Airway epithelial cell (primary cell): ENCODE results near the gene OR13H1. TPM values are rescaled to one million over a fixed set of nuclear protein-coding genes. Genes with fewer than 3 reads are reported as not detected.

Experiments used
- total RNA-seq: library from RNA; depleted of rRNA; stranded (reverse); fragments of >200 nt; gene quantifications from 2 replicates; pipeline ENCODE4 v1.2.3, GENCODE V29; 2015

OR13H1 gene
- total RNA-seq, result not detected in 2 replicates

GRCh38 chrX:131543774-131544173 lies at the start of gene OR13H1:
TSS of gene OR13H1 (plus strand) at chrX:131544074. CDS start at chrX:131544074, 0 bp downstream.

